Stimulated activated effector memory CD8-positive, alpha-beta T cell treated with anti-CD3 and anti-CD28 coated beads, Interleukin-12 subunit alpha, Interleukin-12 subunit beta, amount 100 ng/mL, for 72 hours (primary cell): ENCODE results near the gene C1QTNF1.
A peak's percentile ranks its signal among the peaks of the same experiment; 100 is the strongest.

Experiments
- ATAC-seq: fragments of 150-1000 bp; cut with Tn5 transposase; 2 replicates; pipeline ENCODE4 v1.10.0; 2021
- DNase-seq, 2 donors: peaks; one replicate each; pipeline ENCODE4 v3.0.0; 2021 to 2022; ENCODE audit warnings: low spot score in 2 of 2
- H3K27ac Mint-ChIP-seq: one replicate; pipeline ENCODE4 v1.8.0; 2022; ENCODE audit warnings: mild to moderate bottlenecking, mixed read lengths
- H3K36me3 Mint-ChIP-seq: one replicate; pipeline ENCODE4 v1.8.0; 2022; ENCODE audit warnings: mild to moderate bottlenecking, mixed read lengths
- H3K4me1 Mint-ChIP-seq: one replicate; pipeline ENCODE4 v1.8.0; 2022; ENCODE audit warnings: mixed read lengths
- H3K4me3 Mint-ChIP-seq: one replicate; pipeline ENCODE4 v1.8.0; 2022; ENCODE audit warnings: mild to moderate bottlenecking, mixed read lengths
- H3K9me3 Mint-ChIP-seq: one replicate; pipeline ENCODE4 v1.8.0; 2022; ENCODE audit warnings: mixed read lengths

Gene C1QTNF1

GRCh38 chr17:78999056-78999768 is 24.8 kb upstream of the C1QTNF1 start:
- Mint-ChIP-seq H3K36me3 (peaks cover 80% of the 10 kb centered on the region), H3K9me3 (no peaks in the 10 kb centered on the region), H3K27ac (no peak overlapping the region), H3K4me1 (peaks cover 36% of the 10 kb centered on the region), H3K4me3 (no peak overlapping the region)
- no peak for DNase-seq
- no peak for ATAC-seq

GRCh38 chr17:78999947-79000395 is 24.0 kb upstream of the C1QTNF1 start:
- ATAC-seq (no peak), DNase-seq (no peak)
- Mint-ChIP-seq H3K9me3 (no peaks in the 10 kb centered on the region), H3K36me3 (peaks cover 73% of the 10 kb centered on the region), H3K4me3 (no peak overlapping the region), H3K4me1 (peaks cover 36% of the 10 kb centered on the region), H3K27ac (peak overlapping the region; percentile 88)

- peaks cover 36% of the 10 kb centered on the region for H3K4me1 Mint-ChIP-seq
- ATAC-seq (no peak), DNase-seq (no peak)
- H3K27ac Mint-ChIP-seq: peak overlapping the region; percentile 88
- H3K36me3 Mint-ChIP-seq: peaks cover 67% of the 10 kb centered on the region
- no peaks in the 10 kb centered on the region for H3K9me3 Mint-ChIP-seq
- H3K4me3 Mint-ChIP-seq: no peak overlapping the region
Measured at GRCh38 chr17:79000396-79001189, 23.4 kb upstream of the C1QTNF1 start.

GRCh38 chr17:79001190-79002020 is 22.6 kb upstream of the C1QTNF1 start:
- H3K4me1 Mint-ChIP-seq: peaks cover 41% of the 10 kb centered on the region

DNA sequence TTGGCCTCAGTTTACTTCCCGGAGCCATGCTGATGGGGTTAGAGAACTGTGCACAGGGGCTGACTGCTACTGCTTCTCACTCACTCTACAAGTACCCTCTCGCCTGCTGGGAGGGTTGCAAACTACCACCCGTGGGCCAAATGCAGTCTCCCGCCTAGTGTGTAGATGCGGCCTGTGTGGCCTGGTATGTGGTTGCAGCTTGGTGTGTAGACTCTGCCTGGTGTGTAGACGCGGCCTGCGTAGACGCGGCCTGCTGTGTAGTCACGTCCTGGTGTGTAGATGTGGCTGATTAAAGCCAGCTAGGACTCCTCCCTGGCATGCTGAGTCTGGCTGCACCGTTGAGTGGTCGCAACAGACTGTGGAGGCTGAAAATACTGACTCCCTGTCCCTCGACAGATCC is 21.7 kb upstream of the C1QTNF1 start:
- Mint-ChIP-seq H3K9me3 (no peaks in the 10 kb centered on the region), H3K4me3 (no peak overlapping the region), H3K4me1 (peaks cover 50% of the 10 kb centered on the region), H3K36me3 (peaks cover 58% of the 10 kb centered on the region), H3K27ac (peak overlapping the region; percentile 88)
- DNase-seq (no peak), ATAC-seq (no peak)

More at GRCh38 chr17:79001190-79002020, 22.6 kb upstream of the C1QTNF1 start:
- H3K27ac Mint-ChIP-seq: peak overlapping the region; percentile 88
- no peaks in the 10 kb centered on the region for H3K9me3 Mint-ChIP-seq
- DNase-seq (no peak), ATAC-seq (no peak)
- peaks cover 58% of the 10 kb centered on the region for H3K36me3 Mint-ChIP-seq
- H3K4me3 Mint-ChIP-seq: no peak overlapping the region

- Mint-ChIP-seq H3K27ac (peak overlapping the region; percentile 50), H3K4me3 (no peak overlapping the region), H3K36me3 (peaks cover 53% of the 10 kb centered on the region), H3K9me3 (no peaks in the 10 kb centered on the region), H3K4me1 (peaks cover 57% of the 10 kb centered on the region)
- no peak for ATAC-seq
- no peak for DNase-seq
Measured at GRCh38 chr17:79002796-79003593, 21.0 kb upstream of the C1QTNF1 start.

DNA sequence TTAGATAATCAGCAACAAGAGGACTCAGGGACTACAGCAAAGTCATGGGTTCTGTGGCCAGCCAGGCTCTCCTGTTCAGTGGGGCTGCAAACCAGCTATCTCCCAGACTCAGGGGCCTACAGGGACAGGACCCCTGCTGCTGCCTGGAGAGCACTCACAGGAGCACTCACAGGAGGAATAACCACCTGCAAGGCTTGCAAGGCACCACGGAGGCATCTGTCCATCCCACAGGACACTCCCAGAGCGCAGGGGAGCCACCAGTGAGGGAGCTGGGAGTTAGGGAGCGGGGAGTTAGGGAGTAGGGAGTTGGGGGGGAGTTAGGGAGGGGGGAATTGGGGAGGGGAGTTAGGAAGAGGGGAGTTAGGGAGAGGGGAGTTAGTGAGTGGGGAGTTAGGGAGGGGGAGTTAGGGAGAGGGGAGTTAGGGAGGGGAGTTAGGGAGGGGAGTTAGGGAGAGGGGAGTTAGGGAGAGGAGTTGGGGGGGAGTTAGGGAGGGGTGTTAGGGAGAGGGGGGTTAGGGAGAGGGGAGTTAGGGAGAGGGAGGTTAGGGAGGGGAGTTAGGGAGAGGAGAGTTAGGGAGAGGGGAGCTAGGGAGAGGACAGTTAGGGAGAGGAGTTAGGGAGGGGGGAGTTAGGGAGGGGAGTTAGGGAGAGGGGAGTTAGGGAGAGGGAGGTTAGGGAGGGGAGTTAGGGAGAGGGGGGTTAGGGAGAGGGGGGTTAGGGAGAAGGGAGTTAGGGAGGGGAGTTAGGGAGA is 20.1 kb upstream of the C1QTNF1 start:
- no peak for ATAC-seq
- no peak for DNase-seq
- no peaks in the 10 kb centered on the region for H3K9me3 Mint-ChIP-seq
- H3K4me1 Mint-ChIP-seq: peaks cover 65% of the 10 kb centered on the region
- H3K36me3 Mint-ChIP-seq: peaks cover 52% of the 10 kb centered on the region
- H3K4me3 Mint-ChIP-seq: no peak overlapping the region
- peak overlapping the region; percentile 50 for H3K27ac Mint-ChIP-seq

DNA sequence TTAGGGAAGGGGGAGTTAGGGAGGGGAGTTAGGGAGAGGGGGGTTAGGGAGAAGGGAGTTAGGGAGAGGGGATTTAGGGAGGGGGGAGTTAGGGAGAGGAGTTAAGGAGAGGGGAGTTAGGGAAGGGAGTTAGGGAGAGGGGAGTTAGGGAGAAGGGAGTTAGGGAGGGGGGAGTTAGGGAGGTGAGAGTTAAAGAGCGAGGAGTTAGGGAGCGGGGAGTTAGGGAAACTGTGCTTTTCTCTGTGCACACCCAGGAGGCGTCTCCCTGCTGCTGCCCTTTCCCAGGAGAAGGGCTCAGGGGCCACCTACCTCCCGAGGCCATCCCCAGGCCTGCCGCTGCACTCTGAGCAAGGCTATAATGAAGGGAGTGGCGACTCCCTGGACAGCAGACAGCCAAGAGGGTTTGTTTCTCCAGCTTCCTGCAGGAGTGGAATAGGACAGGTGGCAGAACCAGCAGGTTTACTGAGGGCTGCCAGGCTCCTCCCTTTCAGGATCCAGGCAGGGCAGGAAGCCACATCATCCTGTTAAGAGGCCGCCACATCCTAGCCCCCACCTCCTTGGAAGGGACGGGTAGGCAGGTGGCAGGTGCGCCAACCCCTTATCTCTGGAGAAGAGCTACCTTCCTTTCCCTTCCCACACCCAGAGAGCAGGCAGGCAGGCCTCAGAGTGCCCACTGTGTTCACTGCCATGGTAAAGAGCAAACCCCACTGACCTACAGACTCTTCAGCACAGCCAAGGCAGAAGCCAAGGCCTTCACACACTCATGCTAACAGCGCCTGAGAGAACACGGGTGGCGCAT is 18.7 kb upstream of the C1QTNF1 start:
- peaks cover 71% of the 10 kb centered on the region for H3K4me1 Mint-ChIP-seq
- H3K9me3 Mint-ChIP-seq: no peaks in the 10 kb centered on the region
- ATAC-seq (no peak), DNase-seq (no peak)
- no peak overlapping the region for H3K4me3 Mint-ChIP-seq
- H3K27ac Mint-ChIP-seq: peak overlapping the region; percentile 98
- peaks cover 52% of the 10 kb centered on the region for H3K36me3 Mint-ChIP-seq

- no peak overlapping the region for H3K4me3 Mint-ChIP-seq
- H3K4me1 Mint-ChIP-seq: peaks cover 71% of the 10 kb centered on the region
- no peak for ATAC-seq
- H3K9me3 Mint-ChIP-seq: no peaks in the 10 kb centered on the region
- peaks cover 48% of the 10 kb centered on the region for H3K36me3 Mint-ChIP-seq
- peak overlapping the region; percentile 98 for H3K27ac Mint-ChIP-seq
- DNase-seq: no peak
Measured at GRCh38 chr17:79006046-79006445, 17.9 kb upstream of the C1QTNF1 start.

DNA sequence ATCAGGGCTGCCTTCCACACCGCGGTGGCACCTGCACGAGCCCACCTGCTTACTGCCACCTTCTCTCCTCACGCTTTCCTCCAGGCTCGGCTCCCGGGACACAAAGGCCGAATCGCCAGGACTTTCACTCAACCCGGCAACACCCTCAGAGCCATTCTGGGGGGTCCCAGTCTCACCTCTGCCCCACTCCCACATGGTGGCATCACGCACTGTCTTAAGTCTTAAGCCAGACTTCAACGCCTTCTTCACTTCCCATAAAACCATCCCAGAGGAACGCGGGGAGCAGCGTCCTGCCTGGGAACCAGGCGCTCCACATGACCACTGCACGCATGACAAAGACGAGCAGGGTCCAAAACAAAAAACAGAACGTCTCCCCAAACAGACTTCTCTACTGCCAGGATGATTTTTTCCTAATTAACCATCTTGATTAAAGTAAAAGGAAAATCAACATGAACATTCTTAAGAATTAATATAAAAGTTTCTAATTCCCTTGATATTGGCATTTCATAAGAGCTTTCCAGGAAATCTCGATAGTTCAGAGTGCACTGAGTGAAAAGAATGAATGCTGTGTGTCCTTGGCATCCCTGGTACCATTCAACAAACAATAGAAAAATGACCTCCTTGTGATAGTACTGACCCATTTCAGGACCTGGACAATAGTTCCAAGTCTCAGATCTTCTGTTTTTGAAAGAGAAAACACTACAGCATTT is 17.0 kb upstream of the C1QTNF1 start:
- ATAC-seq (no peak), DNase-seq (no peak)
- Mint-ChIP-seq H3K27ac (peak overlapping the region; percentile 98), H3K4me3 (peak overlapping the region; percentile 99), H3K4me1 (peaks cover 63% of the 10 kb centered on the region), H3K9me3 (no peaks in the 10 kb centered on the region), H3K36me3 (peaks cover 41% of the 10 kb centered on the region)

DNA sequence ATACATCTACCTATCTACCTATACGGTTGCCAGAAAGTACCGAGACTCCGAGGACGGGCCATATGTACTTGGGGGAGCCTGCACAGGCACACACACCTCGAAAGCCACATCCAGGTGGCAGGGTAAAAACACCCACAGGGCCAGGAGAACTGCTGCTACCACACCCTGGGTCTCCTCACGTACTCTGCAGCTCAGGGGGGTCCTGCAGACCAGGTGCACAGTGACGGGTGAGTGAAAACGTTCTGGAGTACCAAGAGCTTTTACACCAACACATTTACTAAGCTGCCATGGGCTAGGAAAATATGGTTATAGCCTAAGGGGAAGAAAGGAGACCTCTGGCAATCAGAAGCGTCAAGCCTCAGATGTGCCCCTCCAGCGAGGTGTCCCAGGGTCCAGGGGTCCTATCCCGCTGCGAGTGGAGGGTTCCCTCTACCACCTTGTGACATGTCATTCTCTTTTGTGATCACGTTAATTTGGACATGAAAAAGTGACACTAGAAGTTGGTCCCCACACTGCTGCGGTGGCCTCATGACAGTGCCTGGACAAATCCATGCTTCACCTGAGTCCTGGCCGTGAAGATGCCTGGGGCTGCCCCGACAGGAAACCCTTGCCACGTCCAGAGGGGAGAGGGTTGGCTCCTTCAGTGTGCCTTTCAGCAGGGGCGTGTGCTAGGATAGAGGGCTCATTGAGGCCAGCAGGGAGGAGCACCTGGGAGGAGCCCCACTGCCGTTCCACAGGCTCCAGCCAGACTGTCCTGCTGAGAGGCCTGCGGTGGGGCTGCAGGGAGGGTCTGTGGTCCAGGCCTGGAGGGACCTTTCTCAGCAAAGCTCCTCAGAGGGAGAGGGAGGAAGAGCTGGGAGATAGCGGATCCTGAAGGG is 16.2 kb upstream of the C1QTNF1 start:
- H3K4me3 Mint-ChIP-seq: peak overlapping the region; percentile 99
- no peak for ATAC-seq
- peak overlapping the region; percentile 98 for H3K27ac Mint-ChIP-seq
- H3K4me1 Mint-ChIP-seq: peaks cover 55% of the 10 kb centered on the region
- H3K9me3 Mint-ChIP-seq: no peaks in the 10 kb centered on the region
- peaks cover 34% of the 10 kb centered on the region for H3K36me3 Mint-ChIP-seq
- DNase-seq: no peak

DNA sequence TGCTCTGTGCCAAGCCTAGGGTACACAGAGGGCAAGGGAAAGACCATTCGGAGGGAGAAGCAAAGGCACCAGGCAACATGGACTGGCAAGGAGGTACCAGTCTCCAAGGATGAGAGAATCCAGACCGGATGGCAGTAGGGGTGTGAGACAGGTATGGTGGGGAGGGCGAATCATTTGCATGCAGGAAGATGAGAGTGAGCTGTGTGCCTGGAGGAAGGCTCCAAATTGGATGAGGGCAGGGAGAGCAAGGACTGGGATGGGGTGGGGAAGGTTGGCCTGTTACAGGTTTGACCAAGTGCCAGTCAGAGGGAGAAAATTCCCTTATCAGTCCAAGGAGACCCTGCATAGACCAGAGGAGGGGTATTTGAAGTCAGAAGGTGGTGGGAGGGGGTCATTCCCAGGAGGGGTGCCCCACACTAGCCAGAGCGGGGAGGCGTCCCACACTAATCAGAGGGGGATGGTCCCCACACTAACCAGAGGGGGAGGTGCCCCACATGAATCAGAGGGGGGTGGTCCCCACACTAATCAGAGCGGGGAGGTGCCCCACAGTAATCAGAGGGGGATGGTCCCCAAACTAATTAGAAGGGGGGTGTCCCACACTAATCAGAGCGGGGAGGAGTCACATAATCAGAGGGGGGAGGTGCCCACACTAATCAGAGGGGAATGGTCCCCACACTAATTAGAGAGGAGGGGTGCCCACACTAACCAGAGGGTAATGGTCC is 15.1 kb upstream of the C1QTNF1 start:
- ATAC-seq (no peak), DNase-seq (no peak)
- Mint-ChIP-seq H3K4me1 (peaks cover 52% of the 10 kb centered on the region), H3K4me3 (peak overlapping the region; percentile 99), H3K9me3 (no peaks in the 10 kb centered on the region), H3K36me3 (peaks cover 31% of the 10 kb centered on the region), H3K27ac (peak overlapping the region; percentile 98)
